Liver (tissue), 3 donors: ENCODE data around the gene SOX13.

Experiments used
- ATF3 ChIP-seq: IDR thresholded peaks from 2 replicates; pipeline ENCODE4 v1.6.1; 2016; ENCODE audit warnings: antibody characterized with exemption
- CTCF ChIP-seq: fragments of 150-350 bp; IDR thresholded peaks from 2 replicates; pipeline ENCODE4 v1.5.1; 2017; ENCODE audit warnings: improper control_type of control experiment, low read depth, low read length; ENCODE audit not compliant: missing input control
- EGR1 ChIP-seq, 2 donors: IDR thresholded peaks; 2 replicates each; pipeline ENCODE4 v1.6.1; 2016 to 2018; ENCODE audit warnings: antibody characterized with exemption in 2 of 2, low read depth in 2 of 2
- RAD21 ChIP-seq, 2 donors: IDR thresholded peaks; 2 replicates each; pipeline ENCODE4 v1.6.1; 2016; ENCODE audit warnings: antibody characterized with exemption in 2 of 2, mild to moderate bottlenecking in 2 of 2
- TF ChIP-seq, protein P1 (sequence below): IDR thresholded peaks from 2 replicates; pipeline ENCODE4 v1.6.1; 2016; ENCODE audit warnings: antibody characterized with exemption
- donor health status: healthy.
- donor health status: healthy.

GRCh38 chr1:204112876-204113730, 40.2 kb downstream of the SOX13 start:
- TF ChIP-seq EGR1 (IDR thresholded peaks at IDR 0.05; ENCODE audit: low read depth in 2 of 2) (no peak), CTCF (no peak), RAD21 (IDR thresholded peaks at IDR 0.05) (no peak), ATF3 (no peak)
- TF ChIP-seq, protein P1, sequence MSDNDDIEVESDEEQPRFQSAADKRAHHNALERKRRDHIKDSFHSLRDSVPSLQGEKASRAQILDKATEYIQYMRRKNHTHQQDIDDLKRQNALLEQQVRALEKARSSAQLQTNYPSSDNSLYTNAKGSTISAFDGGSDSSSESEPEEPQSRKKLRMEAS: no peak
